ENCODE results near the gene SEL1L2.
A peak's percentile ranks its signal among the peaks of the same experiment; 100 is the strongest.

The SEL1L2 gene

DNA sequence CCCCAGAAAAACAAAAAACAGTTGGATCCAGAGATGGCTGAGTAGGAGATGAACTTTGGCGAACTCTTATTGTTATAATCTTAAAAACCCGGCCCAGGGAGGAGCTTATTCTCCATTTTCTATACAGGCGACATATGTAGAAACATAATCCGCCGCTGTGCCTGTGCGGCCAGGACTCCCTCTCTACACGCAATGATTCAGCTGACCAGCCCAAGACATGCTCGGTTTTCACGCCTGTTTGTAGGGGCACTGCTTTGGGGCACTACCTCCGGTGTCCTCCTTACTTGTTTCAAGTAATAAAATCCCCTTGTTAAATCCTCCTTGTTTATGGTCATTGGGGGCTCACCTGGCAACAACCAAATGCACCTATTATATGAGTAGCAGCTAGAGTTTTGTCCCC lies 89.9 kb downstream of the SEL1L2 start:
- ATAC-seq (no peak), DNase-seq (no peak)
- Mint-ChIP-seq H3K4me1 (no peaks in the 10 kb centered on the region), H3K27me3 (no peaks in the 10 kb centered on the region), H3K27ac (no peak overlapping the region), H3K4me3 (no peak overlapping the region), H3K9me3 (no peaks in the 10 kb centered on the region)

- no peak overlapping the region for H3K27ac Mint-ChIP-seq
- no peaks in the 10 kb centered on the region for H3K27me3 Mint-ChIP-seq
- no peak overlapping the region for H3K4me3 Mint-ChIP-seq
- peaks cover 5 to 8% of the 10 kb centered on the region in 2 donors for H3K9me3 Mint-ChIP-seq
- no peaks in the 10 kb centered on the region for H3K4me1 Mint-ChIP-seq
- DNase-seq (no peak), ATAC-seq (no peak)
Observed at GRCh38 chr20:13898012-13898612, 92.3 kb downstream of the SEL1L2 start.

- no peaks in the 10 kb centered on the region for H3K27me3 Mint-ChIP-seq
- DNase-seq (no peak), ATAC-seq (no peak)
- no peaks in the 10 kb centered on the region for H3K4me1 Mint-ChIP-seq
- no peak overlapping the region for H3K4me3 Mint-ChIP-seq
- peaks cover 25 to 31% of the 10 kb centered on the region in 2 donors for H3K9me3 Mint-ChIP-seq
- H3K27ac Mint-ChIP-seq: no peak overlapping the region
Observed at GRCh38 chr20:13891575-13891974, 98.8 kb downstream of the SEL1L2 start.

DNA sequence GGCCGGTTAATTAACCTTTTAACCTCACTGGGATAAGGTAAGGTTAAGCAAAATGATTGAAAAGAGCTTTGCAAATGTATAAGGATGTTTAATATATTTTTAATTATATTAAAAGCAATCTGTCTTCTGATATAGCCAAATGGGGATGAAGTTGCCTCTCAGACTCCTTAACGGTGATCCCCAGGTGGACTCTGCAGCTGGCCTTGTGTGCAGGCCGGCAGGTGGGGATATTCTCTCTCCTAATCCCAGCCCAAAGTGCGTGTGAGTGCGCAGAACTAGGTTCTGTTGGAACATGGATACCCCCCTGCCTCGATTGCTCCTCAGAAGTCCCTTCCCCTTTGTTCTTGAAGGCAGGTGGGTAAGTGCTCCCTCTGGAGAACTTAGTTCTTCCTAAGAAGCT lies 105.6 kb downstream of the SEL1L2 start:
- peaks cover 0 to under 1% of the 10 kb centered on the region in 2 donors for H3K9me3 Mint-ChIP-seq
- H3K4me1 Mint-ChIP-seq: no peaks in the 10 kb centered on the region
- no peak overlapping the region for H3K27ac Mint-ChIP-seq
- H3K4me3 Mint-ChIP-seq: no peak overlapping the region
- peaks cover 8% of the 10 kb centered on the region for H3K27me3 Mint-ChIP-seq
- ATAC-seq (no peak), DNase-seq (no peak)

GRCh38 chr20:13883425-13883824 lies 107.0 kb downstream of the SEL1L2 start:
- H3K4me3 Mint-ChIP-seq: no peak overlapping the region
- H3K27ac Mint-ChIP-seq: no peak overlapping the region
- ATAC-seq (no peak), DNase-seq (no peak)
- H3K4me1 Mint-ChIP-seq: no peaks in the 10 kb centered on the region
- H3K9me3 Mint-ChIP-seq: no peaks in the 10 kb centered on the region
- peaks cover 8% of the 10 kb centered on the region for H3K27me3 Mint-ChIP-seq

DNA sequence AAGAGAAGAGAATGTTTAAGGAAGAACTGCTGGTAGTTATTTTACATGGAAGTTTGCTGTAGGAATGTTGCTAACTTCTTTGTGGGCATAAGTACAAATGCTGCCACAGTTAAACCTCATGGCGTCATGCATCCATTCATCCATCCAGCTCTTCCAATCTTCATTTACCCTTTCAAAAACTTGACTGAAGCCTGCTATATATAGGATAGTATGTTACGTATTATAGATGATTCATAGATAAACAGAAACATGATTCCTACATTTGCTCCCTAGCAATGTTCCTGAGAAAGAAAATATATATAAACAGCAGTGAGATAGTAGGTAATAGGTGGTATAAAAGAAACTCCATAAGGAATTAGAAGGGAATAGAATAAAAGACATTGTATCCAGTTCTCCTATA lies 111.8 kb downstream of the SEL1L2 start:
- Mint-ChIP-seq H3K4me1 (no peaks in the 10 kb centered on the region), H3K27ac (no peak overlapping the region), H3K27me3 (peaks cover 7% of the 10 kb centered on the region), H3K9me3 (no peaks in the 10 kb centered on the region), H3K4me3 (no peak overlapping the region)
- no peak for ATAC-seq
- no peak for DNase-seq

DNA sequence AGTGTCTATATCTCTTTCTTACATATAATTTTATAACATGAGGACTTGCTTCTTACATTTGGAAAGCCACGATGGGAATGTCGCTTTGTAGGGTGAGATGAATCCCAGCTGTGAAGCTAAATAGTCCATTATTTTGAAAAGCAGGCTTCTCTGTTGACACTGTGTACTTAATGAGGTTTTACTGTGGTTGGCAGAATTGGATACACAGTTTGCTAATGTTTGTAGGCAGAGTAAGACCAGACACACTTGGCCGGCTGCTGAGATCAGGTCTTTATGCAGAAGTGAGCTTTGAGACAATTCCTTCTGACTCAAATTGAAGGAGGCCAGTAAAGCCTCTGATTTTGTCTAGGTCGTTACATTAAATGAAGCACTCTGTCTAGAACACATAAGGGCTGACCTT lies 112.6 kb downstream of the SEL1L2 start:
- H3K27ac Mint-ChIP-seq: no peak overlapping the region
- H3K4me1 Mint-ChIP-seq: no peaks in the 10 kb centered on the region
- peaks cover 9% of the 10 kb centered on the region for H3K27me3 Mint-ChIP-seq
- DNase-seq (no peak), ATAC-seq (no peak)
- H3K9me3 Mint-ChIP-seq: no peaks in the 10 kb centered on the region
- no peak overlapping the region for H3K4me3 Mint-ChIP-seq

GRCh38 chr20:13875265-13875811 lies 115.1 kb downstream of the SEL1L2 start:
- DNase-seq (no peak), ATAC-seq (no peak)
- no peak overlapping the region for H3K4me3 Mint-ChIP-seq
- H3K4me1 Mint-ChIP-seq: no peaks in the 10 kb centered on the region
- H3K9me3 Mint-ChIP-seq: no peaks in the 10 kb centered on the region
- H3K27me3 Mint-ChIP-seq: peaks cover 9% of the 10 kb centered on the region
- no peak overlapping the region for H3K27ac Mint-ChIP-seq

DNA sequence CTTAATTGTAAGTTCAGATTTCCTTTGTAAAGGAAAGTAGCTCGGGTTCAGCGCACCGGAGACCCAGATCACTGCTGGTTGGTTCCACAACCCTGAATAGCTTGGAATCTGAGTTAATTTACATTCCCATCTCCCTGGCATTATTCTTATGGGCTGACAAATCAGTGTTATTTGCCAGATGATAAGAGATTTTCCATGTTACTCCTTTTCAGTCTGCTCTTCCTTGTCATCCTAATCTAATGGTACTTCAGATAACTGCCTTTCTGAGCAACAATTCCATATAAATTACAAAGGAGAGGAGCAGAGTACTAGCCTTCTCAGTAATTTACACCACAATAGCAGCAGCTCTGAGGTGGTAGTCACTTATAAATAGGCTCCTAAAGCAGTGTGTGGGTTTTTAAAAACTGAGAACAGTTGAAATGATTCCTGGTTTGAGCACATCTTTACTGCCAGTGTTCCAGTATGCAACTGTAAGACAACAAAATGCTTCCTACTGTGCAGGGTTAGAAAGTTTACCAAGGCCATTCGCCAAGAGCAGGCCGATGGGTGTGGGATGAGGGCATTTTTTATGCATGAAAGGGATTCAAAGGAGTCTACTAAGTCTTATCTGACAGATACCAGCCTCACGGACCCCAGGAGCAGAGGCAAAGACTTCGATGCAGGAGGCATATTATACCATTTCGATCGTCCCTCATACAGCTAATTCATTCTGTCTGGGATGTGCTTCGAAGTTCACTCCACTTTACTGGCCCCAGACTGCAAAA lies 115.8 kb downstream of the SEL1L2 start:
- peaks cover 9% of the 10 kb centered on the region for H3K27me3 Mint-ChIP-seq
- H3K4me3 Mint-ChIP-seq: no peak overlapping the region
- peak overlapping the region in 1 of 2 donors; percentile 72 for H3K27ac Mint-ChIP-seq
- DNase-seq (no peak), ATAC-seq (no peak)
- no peaks in the 10 kb centered on the region for H3K9me3 Mint-ChIP-seq
- no peaks in the 10 kb centered on the region for H3K4me1 Mint-ChIP-seq

DNA sequence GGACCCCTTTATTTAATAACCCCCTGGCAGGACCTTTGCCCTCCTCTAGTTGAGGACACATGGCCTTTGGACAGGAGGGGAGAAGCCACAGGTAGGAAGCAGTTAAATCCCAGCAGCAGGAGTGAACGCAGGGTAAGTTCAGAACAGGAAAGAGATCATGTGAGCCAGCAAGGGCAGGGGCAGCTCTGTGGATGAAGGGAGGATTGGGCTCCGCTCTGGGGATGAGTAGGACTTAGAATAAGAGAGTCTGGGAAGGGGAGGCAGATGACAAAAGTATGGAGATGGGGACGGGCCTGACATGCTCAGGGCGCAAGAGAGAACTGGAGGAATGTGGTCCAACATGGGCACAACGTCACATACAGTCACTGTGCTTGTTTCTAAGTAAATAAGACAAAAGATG lies 116.6 kb downstream of the SEL1L2 start:
- DNase-seq (no peak), ATAC-seq (no peak)
- H3K27ac Mint-ChIP-seq: no peak overlapping the region
- H3K4me1 Mint-ChIP-seq: no peaks in the 10 kb centered on the region
- peaks cover 9% of the 10 kb centered on the region for H3K27me3 Mint-ChIP-seq
- no peak overlapping the region for H3K4me3 Mint-ChIP-seq
- H3K9me3 Mint-ChIP-seq: no peaks in the 10 kb centered on the region

DNA sequence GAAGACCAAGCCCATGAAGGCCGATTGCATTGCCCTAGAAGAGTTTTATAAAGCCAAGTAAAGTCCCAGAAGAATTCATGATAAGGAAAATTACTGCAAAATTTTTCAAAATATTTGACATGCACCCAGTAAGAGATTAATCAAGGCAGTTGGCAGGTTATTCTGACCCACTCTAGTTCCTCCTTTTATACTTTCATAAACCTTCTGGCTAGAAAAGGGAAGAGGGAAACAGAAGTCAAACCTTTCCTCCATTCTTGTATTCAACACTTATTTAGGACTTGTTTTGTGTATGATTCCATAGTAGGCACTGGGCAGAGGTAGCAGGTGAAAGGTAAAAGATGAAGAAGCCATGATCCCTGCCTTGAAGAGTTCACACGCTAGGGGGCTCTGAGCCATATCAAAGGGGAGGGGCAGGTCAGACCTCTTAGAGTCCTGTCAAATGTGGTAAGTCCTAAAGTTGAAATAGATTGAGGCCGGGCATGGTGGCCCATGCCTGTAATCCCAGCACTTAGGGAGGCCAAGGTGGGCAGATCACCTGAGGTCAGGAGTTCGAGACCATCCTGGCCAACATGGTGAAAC lies 120.2 kb downstream of the SEL1L2 start:
- DNase-seq (no peak), ATAC-seq (no peak)
- peaks cover 9% of the 10 kb centered on the region for H3K27me3 Mint-ChIP-seq
- no peaks in the 10 kb centered on the region for H3K9me3 Mint-ChIP-seq
- no peak overlapping the region for H3K27ac Mint-ChIP-seq
- H3K4me1 Mint-ChIP-seq: no peaks in the 10 kb centered on the region
- H3K4me3 Mint-ChIP-seq: no peak overlapping the region

DNA sequence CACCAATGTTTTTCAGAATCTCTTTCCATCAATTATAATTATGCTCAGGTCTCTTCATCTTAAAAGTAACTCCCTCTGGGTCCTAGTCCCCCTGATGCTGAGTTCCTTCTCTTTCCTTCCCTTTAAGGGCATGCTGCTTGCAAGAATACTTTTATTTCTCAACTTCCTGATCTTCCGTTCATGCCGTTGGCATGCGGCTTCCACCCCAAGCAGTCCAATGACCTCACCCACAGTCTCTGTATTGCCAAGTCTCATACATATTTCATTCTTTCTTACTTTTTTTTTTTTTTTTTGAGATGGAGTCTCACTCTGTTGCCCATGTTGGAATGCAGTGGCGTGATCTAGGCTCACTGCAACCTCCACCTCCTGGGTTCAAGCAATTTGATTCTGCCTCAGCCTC lies 122.1 kb downstream of the SEL1L2 start:
- H3K9me3 Mint-ChIP-seq: no peaks in the 10 kb centered on the region
- no peaks in the 10 kb centered on the region for H3K4me1 Mint-ChIP-seq
- ATAC-seq (no peak), DNase-seq (no peak)
- H3K27ac Mint-ChIP-seq: no peak overlapping the region
- no peak overlapping the region for H3K4me3 Mint-ChIP-seq
- no peaks in the 10 kb centered on the region for H3K27me3 Mint-ChIP-seq

DNA sequence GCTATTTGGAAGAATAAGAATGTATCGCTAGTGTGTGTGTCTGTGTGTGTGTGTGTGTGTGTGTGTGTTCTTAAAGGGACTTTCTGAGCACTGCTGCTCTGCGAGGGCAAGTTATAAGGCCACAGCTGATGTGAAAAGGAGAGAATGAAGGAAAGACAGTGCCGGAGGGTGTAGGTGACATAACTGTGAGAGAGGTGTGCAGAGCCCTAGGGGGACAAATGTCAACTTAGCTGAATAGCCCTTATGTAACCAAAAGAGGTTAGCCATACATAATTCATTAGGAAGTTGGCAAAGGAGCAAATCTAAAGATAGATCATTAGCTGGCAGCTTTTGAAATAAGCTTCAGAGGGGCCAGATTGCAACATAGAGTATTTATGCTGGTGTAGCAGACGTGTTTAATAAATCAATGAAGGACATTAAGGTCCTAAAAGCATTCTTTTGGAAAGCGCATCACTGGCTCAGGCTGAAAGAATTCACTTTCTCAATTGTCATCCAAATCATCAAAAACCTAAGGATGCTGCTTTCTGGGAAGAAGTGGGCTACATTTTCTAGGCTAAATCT lies 124.5 kb downstream of the SEL1L2 start:
- ATAC-seq: no peak
- Mint-ChIP-seq H3K27ac (no peak overlapping the region), H3K27me3 (peaks cover 8% of the 10 kb centered on the region), H3K4me1 (no peaks in the 10 kb centered on the region), H3K9me3 (peaks cover 0 to under 1% of the 10 kb centered on the region in 2 donors), H3K4me3 (no peak overlapping the region)
- no peak for DNase-seq

GRCh38 chr20:13865156-13865555 lies 125.3 kb downstream of the SEL1L2 start:
- Mint-ChIP-seq H3K4me3 (no peak overlapping the region), H3K4me1 (no peaks in the 10 kb centered on the region), H3K27me3 (peaks cover 8% of the 10 kb centered on the region), H3K27ac (no peak overlapping the region), H3K9me3 (peaks cover 0 to 7% of the 10 kb centered on the region in 2 donors)
- ATAC-seq (no peak), DNase-seq (no peak)

DNA sequence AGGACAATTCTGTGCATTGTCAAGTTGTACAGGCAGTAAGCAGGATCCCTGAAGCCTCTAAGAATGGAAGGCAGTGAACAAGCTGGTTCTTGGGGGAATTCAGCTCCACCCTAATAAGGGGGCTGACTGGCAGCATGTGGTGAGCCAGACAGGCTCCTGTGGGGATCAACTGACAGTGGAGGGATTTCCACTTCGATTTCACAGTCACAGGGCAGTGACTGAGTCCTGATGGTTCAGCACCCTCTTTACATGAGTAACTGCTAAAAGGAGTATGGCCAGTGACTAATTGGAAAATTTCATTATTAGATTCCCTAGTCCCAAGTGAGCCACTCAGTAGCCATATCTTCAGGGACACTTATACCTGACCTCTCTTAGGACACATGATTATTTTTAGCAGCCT lies 127.2 kb downstream of the SEL1L2 start:
- no peak overlapping the region for H3K4me3 Mint-ChIP-seq
- H3K9me3 Mint-ChIP-seq: peaks cover 0 to 9% of the 10 kb centered on the region in 2 donors
- H3K27ac Mint-ChIP-seq: no peak overlapping the region
- peaks cover 8% of the 10 kb centered on the region for H3K27me3 Mint-ChIP-seq
- ATAC-seq (no peak), DNase-seq (no peak)
- no peaks in the 10 kb centered on the region for H3K4me1 Mint-ChIP-seq

DNA sequence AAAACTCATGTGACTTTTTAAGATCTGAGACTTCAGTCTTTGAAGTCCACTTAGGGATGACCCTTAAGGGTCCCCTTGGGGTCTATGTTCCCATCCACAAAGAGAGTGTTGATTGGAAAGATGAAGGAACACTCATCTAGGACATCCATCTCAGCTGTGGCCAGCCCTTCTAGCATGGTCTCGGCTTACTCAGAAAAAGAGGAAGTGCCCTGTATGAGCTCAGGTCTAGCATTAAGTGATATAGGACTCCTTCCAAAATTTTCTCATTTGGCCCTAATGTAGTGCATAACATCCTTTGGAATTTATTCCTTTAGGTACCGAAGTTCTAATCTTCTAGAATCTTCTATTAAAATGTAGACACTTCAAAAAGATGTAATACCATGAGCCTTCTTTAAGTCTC lies 128.2 kb downstream of the SEL1L2 start:
- Mint-ChIP-seq H3K4me3 (no peak overlapping the region), H3K27ac (no peak overlapping the region), H3K4me1 (no peaks in the 10 kb centered on the region), H3K9me3 (peaks cover 0 to 9% of the 10 kb centered on the region in 2 donors), H3K27me3 (peaks cover 8% of the 10 kb centered on the region)
- DNase-seq: no peak
- no peak for ATAC-seq
